Stimulated activated CD8-positive, alpha-beta memory T cell treated with anti-CD3 and anti-CD28 coated beads, Interleukin-2, amount 100 ng/mL, for 1 hour (primary cell): ENCODE data around the gene CRYBB3.
A peak's percentile ranks its signal among the peaks of the same experiment; 100 is the strongest.
"Not testable (repeated sequence)": the region's sequence is repeated elsewhere in the genome, so short reads cannot be mapped to it uniquely, and the experiment has no call there.

ENCODE experiments used
- DNase-seq, 2 donors: peaks; one replicate each; pipeline ENCODE4 v3.0.0-alpha.2; 2020; ENCODE audit warnings: low read depth in 2 of 2

Gene CRYBB3

GRCh38 chr22:25176175-25176574, 23.5 kb upstream of the CRYBB3 start:
- no peak for DNase-seq

- no peak for DNase-seq
These were observed 22.9 kb upstream of the CRYBB3 start for GRCh38 chr22:25176799-25177198.

GRCh38 chr22:25177226-25177625, 22.4 kb upstream of the CRYBB3 start:
- DNase-seq: no peak

- DNase-seq: no peak
These were observed 21.8 kb upstream of the CRYBB3 start for GRCh38 chr22:25177895-25178294.

- DNase-seq: not testable (repeated sequence)
These were observed 21.3 kb upstream of the CRYBB3 start for GRCh38 chr22:25178348-25178747.

- not testable (repeated sequence) for DNase-seq
These were observed 20.6 kb upstream of the CRYBB3 start for GRCh38 chr22:25178869-25179631.

GRCh38 chr22:25182131-25183110, 17.2 kb upstream of the CRYBB3 start:
- DNase-seq: no peak

- no peak for DNase-seq
These were observed 15.6 kb upstream of the CRYBB3 start for GRCh38 chr22:25183949-25184619.

- no peak for DNase-seq
These were observed 13.5 kb upstream of the CRYBB3 start for GRCh38 chr22:25186140-25186539.

- DNase-seq: no peak
These were observed 12.2 kb upstream of the CRYBB3 start for GRCh38 chr22:25187469-25187868.

GRCh38 chr22:25192406-25192805, 7.3 kb upstream of the CRYBB3 start:
- no peak for DNase-seq

GRCh38 chr22:25193130-25193529, 6.5 kb upstream of the CRYBB3 start:
- no peak for DNase-seq

- DNase-seq: no peak
These were observed 6.1 kb upstream of the CRYBB3 start for GRCh38 chr22:25193548-25193947.

- no peak for DNase-seq
These were observed 3.3 kb upstream of the CRYBB3 start for GRCh38 chr22:25196326-25196725.

- no peak for DNase-seq
These were observed 2.3 kb upstream of the CRYBB3 start for GRCh38 chr22:25197340-25197739.

GRCh38 chr22:25200967-25201366, 1.3 kb downstream of the CRYBB3 start:
- DNase-seq: no peak

- no peak for DNase-seq
These were observed 2.1 kb downstream of the CRYBB3 start for GRCh38 chr22:25201557-25202273.

GRCh38 chr22:25202290-25202921, 2.7 kb downstream of the CRYBB3 start:
- peak; percentile 9 to 14 for DNase-seq

GRCh38 chr22:25203082-25203481, 3.4 kb downstream of the CRYBB3 start:
- DNase-seq: no peak

- DNase-seq: not testable (repeated sequence)
These were observed 4.9 kb downstream of the CRYBB3 start for GRCh38 chr22:25204547-25204946.

GRCh38 chr22:25205847-25206246, 6.2 kb downstream of the CRYBB3 start:
- DNase-seq: no peak
